ENCODE results near the gene NUDCD3.
A peak's percentile ranks its signal among the peaks of the same experiment; 100 is the strongest.

NUDCD3 gene

DNA sequence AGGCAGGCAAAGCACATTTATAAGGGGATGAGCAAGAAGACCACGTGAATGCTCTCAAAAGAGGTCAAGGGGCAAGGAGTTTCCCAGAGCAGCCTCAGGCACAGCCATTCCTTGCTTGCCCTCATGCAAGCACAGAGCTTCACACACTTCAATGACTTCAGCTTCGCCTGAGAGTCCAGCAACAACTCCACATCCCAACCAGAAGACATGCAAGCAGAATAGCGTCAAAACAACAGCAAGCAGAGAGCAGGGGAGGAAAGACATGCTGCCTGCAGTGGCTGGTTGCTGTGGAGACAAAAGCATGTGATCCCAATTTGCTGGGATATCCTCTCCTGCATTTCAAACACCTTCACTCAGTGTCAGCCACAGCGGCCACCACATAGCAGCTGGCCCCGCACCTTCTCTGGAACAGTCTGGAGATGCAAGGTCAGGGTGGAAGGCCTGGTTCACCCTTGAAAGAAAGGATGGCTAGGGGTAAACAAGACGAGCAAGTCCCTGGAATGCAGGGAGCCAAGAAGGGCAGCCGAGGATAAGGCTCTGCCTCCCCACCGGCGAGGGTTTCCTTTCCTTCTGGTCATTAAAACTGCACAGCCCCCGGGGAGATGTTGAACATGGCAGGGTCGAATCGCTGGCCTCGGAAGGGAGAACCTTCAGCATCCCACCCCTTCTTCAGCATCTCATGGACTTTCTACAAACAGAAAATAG is 104.9 kb downstream of the NUDCD3 start:
- DNase-seq (ENCODE audit: low spot score) (no peak), FAIRE-seq (no peak)

DNA sequence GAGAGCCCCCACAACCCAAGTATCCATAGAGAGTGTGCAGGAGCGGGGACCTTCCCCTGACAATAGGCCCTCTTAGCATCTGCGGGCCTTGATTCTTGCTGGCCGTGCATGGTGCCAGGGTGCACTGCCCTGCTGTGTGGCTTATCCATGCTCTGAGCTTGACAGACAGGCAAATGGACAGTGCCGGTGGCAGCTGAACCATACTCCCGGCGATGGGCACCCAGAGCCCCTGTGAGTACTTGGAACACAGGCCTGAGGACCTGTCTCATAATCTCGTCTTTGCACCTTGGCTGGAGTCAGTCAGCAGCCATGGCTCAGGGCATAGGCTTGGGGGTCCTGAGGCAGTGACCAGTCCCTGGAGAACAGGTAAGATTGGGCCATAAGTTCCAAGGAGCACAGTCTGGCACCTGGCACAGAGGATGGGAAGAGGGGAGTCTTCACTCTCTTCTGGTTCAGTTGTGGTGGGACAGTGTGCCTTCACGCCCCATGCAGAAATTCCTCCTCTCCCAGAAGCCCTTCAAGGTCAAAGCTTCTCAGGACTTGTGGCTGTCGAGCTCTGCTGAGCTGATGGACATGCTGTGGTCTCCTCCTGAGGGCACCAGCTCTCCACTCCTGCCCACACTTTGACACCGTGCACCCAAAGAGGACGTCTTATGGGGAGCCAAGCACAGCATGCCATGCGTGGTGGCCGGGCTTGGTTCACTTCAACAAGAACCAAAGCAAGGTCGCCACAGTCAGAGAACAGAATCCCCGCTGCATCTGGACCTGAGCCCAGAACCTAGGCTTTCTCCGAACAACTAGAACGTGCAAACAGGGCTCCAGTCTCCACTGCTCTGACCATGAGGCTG is 105.6 kb downstream of the NUDCD3 start:
- DNase-seq (ENCODE audit: low spot score), result no peak
- no peak for FAIRE-seq

DNA sequence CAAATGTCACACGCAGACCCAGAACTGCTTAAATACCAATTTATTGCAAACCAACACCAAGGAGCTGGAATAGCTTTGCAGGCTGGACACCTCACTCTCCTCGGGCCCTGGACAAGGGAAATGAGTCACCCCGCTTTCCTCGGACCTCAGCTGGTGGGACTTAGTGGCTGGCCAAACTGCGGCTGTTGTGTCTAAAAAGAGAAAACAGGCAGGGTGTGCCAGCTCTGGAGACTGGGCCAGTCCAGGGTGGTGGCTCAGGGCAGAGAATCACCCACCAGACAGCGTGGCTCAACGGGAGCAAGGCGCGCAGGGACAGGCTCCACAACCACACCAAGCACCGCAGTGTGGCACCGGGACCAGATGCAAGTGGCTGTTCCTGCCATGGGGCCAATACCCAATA is 106.9 kb downstream of the NUDCD3 start:
- peak; percentile 15 for FAIRE-seq
- DNase-seq (ENCODE audit: low spot score), result peak; percentile 48

DNA sequence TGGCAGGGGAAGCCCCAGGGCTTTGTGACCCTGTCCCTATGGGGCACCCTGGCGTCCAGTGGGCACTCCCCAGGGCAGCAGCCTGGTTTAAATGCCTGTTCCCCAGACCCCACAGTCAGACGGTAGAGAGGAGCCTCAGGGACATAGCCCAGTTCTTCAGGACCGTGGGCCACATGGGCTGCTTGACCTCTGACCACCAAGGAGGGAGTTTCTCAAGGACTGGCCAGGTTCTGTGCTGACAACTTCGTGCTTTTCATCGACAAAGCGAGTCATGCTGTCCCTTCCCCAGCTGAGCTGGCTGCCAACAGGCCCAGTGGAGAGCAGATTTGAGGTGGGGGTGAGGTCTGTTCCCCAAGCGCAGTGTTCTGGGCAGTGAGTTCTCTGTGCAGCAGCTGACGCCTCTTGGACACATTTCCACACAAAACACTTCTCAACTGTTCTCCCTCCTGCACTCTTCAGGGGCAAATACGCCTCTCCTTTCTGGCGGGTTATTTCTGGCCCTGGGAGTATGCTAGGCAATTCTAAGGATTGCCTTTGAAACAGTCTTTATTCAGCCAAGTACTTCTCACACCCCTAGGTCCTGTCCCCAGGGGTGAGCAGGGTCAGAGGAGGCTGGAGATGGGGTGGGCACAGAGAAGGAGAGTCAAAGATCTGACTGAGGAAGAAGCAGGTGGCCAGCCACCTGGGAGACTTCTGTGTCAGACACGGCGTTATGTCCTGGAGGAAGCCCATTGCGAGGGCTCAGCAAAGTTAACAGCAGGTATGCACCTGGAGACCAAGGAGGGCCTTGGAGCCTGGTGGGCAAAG is 107.8 kb downstream of the NUDCD3 start:
- FAIRE-seq, result no peak
- DNase-seq (ENCODE audit: low spot score), result no peak

DNA sequence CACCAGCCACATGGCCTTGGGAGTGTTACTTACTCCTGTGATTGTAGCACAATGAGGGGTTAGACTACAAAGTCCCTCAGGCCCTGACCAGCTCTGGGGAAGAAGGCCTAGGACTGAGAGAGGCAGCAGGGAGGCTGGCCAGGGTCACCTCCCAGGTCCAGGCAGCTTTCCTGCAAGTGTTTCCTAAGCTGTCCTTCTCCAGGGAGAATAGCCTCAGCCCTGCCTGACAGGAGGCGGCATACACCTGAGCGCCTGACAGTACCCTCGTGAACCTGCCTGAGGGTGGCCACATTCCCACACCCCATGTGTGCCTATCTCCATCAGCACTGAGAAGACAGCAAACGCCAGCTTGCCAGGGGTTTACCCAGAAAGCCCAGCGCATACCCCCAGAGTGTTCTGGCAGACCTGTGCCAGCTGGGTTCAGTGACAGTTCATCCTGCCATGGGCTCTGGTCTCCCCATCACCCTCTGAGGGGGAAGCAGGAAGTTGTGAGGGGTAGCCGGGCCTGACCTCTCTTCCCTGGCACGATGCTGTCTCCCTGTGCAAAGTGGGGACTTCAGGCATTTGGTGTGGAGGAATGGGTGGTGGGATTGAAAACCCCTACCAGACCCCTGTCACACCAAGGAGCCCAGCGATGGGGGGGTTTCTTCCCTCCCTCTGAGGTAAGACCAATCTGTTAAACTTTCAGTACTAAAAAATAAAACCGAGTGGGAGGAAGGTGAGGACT is 108.8 kb downstream of the NUDCD3 start:
- FAIRE-seq, result no peak
- DNase-seq (ENCODE audit: low spot score), result no peak

DNA sequence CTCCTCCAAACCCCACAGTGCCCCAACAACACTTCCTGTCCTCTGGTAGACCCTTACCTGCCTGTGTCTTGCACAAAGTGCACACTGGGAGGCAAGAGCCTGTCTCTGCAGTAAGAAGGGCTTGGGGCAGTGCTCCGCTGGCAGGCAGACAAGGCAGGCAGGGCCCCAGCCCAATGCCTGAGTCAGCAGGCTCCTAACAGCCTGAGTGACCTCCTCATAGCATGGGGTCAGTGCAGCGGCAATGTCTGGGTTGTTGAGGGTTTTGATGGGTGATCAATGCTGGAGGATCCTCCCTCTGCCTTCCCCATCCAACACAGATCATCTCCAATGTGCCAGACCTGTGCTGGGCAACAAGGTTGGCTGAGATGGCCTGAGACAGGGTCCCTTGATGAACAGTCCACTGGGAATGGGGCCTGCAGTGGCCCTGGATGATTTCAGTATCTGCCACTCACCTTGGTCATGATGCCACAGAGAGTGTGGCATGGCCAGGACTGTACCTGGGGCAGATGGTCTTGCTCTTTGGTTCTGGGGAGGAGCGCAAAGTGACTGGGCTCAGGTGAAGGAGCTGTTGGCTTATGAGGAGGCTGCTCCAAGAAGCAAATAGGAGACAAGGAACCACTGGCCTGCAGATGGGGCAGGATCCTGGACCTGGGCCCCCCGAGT is 109.5 kb downstream of the NUDCD3 start:
- DNase-seq (ENCODE audit: low spot score) (no peak), FAIRE-seq (no peak)

DNA sequence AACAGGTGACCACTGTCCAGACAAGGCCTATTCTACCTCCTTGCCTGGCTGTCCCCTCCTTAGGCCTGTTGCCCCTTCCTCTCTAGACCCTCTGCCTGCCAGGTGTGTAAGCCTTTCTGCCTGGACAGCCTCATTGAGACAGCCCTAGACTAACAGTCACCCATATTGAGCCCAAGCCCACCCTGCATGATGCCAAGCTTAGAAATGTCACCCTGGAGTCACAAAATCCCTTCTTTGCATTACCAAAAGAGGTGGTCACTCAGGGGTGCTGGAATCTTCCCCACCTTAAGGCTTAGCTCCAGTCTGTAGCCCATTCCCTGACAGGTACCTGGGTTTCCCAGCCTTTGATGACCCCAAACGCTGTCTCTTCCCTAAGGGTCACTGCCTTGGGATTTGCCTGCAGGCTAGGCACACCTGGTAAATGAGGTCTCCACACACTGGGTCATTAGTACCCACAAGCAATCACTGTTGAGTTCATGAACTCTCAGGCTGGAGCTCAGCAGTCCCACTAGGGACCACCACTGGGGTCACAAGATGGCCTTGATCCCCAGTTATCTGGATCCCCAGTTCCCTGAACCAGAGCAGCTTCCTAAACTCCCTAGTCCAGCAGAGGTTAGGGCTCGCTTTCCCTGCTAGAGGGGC is 110.1 kb downstream of the NUDCD3 start:
- FAIRE-seq (no peak), DNase-seq (ENCODE audit: low spot score) (no peak)

DNA sequence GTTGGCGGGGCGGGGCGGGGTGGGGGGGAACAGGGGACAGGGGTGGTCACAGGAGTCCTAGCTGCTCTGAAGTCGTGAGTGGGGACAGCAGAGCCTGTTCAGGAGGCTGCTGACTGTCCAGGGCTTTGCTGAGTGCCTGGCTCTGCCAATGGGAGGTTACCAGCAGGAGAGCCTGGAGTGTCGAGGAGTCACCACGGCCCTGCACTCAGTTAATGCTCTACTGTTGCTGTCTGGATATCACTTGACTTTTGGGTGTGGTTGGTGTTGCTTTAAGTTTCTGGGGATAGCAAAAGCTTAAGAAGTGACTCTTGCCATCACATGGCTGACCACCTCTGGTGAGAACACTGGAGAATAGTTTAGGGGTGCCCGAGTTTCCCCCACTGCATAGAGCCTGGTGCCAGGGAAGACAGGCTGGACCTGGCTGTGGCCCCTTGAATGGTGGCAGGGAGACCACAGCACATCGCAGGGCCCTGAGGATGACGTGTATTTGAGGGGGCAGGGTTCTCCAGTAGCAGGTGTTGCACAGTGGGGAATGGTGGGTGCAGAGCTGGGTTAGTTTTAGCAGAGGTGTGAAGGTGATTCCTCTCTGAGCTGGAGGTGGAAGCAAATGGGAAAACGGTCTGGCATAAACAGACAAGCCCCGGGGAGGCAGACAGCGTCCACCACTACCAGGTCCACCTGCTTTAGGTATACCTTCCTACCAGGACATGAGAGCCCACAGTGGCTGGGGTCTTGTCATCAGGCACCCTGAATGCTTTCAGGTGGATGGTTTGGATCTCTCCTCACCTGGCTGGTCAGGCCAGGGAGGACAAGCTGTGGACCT is 110.9 kb downstream of the NUDCD3 start:
- DNase-seq (ENCODE audit: low spot score), result peak; percentile 17
- FAIRE-seq, result no peak

DNA sequence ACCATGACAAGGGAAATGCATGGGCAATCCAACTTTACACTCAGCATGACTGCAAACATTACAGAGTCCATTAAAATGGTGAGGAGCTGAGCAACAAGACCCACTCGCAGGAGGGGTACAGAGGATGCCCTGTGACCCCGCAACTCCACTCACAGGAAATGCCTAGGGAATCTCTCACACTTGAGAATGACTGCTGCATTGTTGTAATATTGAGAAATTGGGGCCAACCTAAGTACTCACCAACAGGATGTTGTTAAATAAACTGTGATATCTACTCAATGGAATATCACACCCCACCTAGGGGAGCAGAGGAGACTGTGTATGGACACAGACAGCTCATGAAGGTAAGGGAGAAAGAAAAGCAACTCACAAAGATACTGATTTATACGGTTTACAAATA is 111.7 kb downstream of the NUDCD3 start:
- DNase-seq (ENCODE audit: low spot score) (peak; percentile 34), FAIRE-seq (no peak)

DNA sequence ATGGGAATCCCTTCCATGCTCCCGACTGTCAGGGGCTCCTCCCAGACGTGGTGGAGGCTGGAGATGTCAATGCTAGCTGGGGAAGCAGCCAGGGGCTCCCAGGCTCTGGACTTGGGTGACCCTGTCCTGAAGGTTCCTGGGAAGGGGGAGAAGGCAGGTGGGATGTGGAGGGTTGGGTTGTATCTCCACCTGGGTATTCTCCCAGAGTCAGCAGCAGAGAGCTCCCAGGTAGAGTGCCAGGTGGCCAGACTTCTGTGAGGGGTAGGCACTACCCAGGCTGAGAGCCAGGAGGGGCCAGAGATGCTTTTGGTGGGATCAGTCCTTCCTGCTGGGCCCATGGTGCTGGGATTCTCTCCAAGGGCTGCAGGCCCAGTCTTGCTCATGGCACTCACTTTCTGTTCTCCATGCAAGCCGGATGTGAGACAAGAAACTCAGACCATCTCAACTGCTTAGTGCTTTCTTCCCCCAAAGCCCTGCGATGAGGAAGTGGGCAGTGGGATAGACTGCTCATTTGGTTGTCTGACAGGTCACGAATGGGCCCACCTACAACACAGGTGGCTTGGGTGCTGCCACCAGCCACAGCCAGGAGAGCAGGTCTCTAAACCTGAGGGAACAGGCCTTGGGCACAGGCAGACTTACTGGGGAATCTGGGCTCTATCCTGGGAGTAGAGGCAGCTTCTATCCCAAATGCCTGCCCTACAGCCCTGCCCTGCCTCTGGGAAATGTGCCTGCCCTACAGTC is 112.6 kb downstream of the NUDCD3 start:
- FAIRE-seq (no peak), DNase-seq (ENCODE audit: low spot score) (no peak)

DNA sequence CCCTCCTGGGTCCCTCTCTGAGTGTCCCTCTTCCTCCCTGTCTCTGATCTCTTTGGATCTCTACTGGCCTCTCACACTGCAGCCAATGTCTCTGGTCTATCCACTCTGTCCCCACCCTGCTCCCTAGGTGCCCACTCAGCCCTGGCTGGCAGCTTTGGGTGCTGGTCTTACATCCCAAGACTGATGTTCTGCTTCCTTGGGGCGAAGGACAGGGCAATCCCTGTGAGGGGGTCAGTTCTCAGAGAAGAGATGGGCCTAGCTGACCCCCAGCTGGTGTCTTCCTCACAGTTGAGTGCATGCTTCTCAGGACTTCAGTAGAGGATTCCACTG is 113.4 kb downstream of the NUDCD3 start:
- FAIRE-seq, result no peak

DNA sequence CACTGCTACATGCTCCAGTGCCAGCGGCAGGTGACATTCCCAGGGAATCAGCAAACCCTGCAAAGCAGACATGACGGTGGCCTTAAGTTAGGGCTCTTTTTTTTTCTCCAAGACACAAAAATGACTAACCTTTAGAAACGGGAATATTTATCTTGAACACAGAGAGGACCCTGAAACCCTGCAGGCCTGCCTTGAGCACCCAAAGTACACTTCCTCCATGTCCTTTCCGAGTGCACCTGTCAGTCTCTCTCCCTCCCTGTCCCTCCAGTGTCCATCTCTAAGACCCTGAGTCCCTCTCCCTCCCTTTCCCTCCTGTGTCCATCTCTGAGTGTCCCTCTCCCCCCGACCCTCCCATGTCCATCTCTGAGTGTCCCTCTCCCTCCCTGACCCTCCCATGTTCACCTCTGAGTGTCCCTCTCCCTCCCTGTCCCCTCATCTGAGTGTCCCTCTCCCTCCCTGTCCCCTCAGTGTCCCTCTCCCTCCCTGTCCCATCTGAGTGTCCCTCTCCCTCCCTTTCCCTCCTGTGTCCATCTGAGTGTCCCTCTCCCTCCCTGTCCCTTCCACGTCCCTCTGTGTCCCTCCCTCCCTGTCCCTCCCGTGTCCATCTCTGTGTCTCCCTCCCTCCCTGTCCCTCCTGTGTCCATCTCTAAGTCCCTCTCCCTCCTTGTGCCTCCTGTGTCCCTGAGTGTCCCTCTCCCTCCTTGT is 113.9 kb downstream of the NUDCD3 start:
- no peak for DNase-seq (ENCODE audit: low spot score)
- no peak for FAIRE-seq

More for the DNA sequence above, 113.4 kb downstream of the NUDCD3 start:
- DNase-seq (ENCODE audit: low spot score), result no peak

DNA sequence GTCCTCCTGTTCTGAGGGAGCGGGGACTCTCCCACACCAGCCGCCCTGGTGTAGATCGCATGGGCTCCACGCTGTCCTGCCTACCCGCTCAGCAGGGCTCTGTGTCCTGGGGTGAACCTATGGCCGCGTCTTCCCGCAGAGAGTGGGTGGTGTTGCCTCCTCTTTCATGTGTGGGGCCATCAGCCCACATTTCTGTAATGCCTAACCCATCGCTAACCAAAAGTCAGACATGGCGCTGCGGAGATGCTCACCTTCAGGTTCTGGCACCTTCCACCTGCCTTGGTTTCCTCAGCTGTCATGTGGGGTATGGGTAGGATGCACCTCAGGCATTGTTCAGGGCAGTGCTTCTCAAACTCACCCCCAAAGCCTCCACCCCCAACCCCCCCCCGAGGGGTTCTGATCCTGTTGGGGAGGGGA is 114.5 kb downstream of the NUDCD3 start:
- FAIRE-seq (no peak), DNase-seq (ENCODE audit: low spot score) (no peak)

DNA sequence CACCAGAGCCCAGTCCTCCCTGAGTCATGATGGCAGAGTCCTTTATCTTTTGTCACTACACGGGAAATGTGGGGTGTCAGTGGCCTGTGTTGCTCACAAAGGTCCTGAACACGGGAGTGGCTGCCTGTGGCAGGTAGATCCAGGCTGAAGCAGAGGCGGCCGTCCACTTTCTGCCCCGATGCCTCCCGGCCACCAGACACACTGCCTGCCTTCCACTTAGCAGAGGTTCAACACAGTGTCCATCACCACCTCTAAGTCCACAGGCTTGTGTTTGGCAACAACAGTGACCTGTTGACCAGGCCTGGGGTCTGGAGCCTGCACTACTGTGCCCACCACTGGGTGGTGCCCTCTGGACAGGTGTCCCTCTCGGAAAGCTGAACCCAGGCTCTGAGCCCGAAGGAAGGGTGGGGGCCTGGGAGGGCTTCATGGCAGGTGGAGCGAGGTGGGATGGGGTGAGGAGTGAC is 115.2 kb downstream of the NUDCD3 start:
- no peak for DNase-seq (ENCODE audit: low spot score)
- FAIRE-seq, result no peak

DNA sequence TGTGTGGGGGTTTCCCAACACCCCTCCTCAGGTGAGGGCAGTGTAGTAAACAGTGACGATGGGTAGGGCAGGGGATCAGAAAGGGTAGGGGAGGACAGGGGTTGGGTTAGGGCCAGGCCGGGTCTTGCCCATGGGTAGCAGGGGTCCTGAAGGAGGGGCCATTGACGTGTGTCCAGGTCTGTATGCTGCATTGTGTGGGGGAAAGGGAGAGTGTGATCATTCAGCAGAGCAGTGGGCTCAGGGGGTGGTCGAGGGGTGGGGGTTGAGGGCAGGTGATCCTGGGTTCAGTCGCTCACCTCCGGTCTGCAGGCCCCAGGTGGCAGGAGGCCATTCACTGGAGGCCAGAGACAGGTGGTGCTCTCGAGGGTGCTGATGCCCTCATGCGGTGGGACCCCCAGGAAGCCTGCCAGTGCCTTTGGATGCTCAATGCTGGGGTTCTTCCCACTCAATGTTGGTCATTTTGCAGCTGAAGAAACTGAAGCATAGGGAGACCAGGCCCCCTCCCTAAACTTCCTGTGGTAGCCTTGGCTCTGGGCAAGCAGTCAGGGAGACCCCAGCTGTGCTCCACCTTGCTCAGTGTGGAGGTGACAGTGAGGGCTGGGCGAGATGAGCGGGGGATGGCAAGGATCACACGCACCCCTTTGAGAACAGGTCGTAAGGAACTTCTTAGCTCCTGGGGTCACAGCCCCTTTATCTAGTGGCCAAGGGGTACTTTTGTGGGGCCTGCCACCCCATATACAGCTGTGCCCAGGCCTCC is 116.3 kb downstream of the NUDCD3 start:
- DNase-seq (ENCODE audit: low spot score) (no peak), FAIRE-seq (no peak)

DNA sequence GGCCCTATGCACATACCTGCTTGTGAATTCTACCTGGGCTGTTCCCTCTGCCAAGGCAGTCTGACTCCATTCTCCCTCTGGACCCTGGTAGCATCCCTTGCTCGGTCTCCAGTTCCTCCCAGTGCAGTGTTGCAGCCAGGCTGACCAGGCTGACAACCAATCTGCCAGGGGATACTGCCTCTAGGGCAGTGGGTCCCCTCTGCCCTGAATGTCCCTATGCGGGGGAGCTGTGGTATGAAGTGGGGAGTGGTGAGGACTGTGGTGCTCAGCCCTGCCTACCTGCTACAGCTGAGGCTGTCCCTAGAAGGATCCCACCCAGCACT is 117.1 kb downstream of the NUDCD3 start:
- DNase-seq (ENCODE audit: low spot score), result no peak

More for the DNA sequence above, 117.1 kb downstream of the NUDCD3 start:
- no peak for FAIRE-seq

All from RCC 7860 (cell line).